ENCODE data around the gene VWA3A.

DNA sequence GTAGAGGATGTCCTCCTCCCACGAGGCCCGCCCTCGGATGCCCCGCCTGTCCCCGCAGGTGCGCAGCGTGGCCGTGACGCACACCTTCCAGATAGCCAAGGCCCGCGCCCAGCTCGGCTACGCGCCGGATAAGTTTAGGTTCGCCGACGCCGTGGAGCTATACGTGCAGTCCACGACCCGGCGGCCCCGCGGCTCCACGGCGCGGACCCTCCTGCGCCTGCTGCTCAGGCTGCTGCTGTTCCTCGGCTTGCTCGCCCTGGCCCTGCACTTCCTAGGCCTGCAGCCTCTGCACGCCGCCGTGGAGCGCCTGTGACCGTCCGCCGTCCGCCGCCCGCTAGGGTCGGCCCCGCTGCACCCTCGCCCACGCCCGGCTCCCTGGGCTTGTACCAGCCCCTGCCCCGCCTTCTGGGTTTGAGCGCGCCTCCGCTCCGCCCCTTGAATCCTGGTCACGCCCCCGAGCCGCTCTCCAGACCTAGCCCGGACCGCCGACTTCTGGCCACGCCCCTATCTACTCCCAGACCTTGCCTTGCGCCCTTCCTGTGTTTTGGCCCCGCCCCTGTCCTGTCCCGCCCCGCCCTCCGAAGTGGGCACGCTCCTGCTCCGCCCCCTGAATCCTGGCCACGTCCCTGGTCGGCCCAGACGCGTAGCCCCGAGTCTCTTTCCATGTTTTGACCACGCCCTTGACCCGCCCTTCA, 97.9 kb downstream of the VWA3A start:
- TF ChIP-seq, protein P1, sequence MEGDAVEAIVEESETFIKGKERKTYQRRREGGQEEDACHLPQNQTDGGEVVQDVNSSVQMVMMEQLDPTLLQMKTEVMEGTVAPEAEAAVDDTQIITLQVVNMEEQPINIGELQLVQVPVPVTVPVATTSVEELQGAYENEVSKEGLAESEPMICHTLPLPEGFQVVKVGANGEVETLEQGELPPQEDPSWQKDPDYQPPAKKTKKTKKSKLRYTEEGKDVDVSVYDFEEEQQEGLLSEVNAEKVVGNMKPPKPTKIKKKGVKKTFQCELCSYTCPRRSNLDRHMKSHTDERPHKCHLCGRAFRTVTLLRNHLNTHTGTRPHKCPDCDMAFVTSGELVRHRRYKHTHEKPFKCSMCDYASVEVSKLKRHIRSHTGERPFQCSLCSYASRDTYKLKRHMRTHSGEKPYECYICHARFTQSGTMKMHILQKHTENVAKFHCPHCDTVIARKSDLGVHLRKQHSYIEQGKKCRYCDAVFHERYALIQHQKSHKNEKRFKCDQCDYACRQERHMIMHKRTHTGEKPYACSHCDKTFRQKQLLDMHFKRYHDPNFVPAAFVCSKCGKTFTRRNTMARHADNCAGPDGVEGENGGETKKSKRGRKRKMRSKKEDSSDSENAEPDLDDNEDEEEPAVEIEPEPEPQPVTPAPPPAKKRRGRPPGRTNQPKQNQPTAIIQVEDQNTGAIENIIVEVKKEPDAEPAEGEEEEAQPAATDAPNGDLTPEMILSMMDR (conservative IDR thresholded peaks at IDR 0.05; ENCODE audit: low read depth, low read length) = no peak
- TF ChIP-seq EZH2 (IDR thresholded peaks at IDR 0.05; ENCODE audit: borderline replicate concordance, low read depth, low read length, poor library complexity, severe bottlenecking) = no peak
